Fibroblast of lung (primary cell): ENCODE data around the gene N4BP3. TPM values are rescaled to one million over a fixed set of nuclear protein-coding genes. Genes with fewer than 3 reads are reported as not detected.
A peak's percentile ranks its signal among the peaks of the same experiment; 100 is the strongest.

Experiments used
- DNase-seq, 2 donors: peaks; one replicate each; pipeline versions ENCODE4 v3.0.0 to v3.0.0-alpha.2; 2010; ENCODE audit warnings: low read depth in 2 of 2
- H2AFZ ChIP-seq: 2 replicates; pipeline ENCODE4 v1.5.1; 2012; ENCODE audit warnings: low read length, control low read depth, inconsistent platforms
- H3K27ac ChIP-seq: 2 replicates; pipeline ENCODE4 v1.5.1; 2011; ENCODE audit warnings: low read length, control low read depth; ENCODE audit not compliant: insufficient read depth
- H3K27me3 ChIP-seq: 2 replicates; pipeline ENCODE4 v1.5.1; 2011; ENCODE audit warnings: mild to moderate bottlenecking, low read length; ENCODE audit not compliant: control insufficient read depth, insufficient read depth
- H3K36me3 ChIP-seq: 2 replicates; pipeline ENCODE4 v1.5.1; 2011; ENCODE audit warnings: low read length; ENCODE audit not compliant: control insufficient read depth, insufficient read depth
- H3K4me1 ChIP-seq: 2 replicates; pipeline ENCODE4 v1.5.1; 2011; ENCODE audit warnings: low read length; ENCODE audit not compliant: control insufficient read depth, insufficient read depth; ENCODE audit errors: extremely low read depth
- H3K4me2 ChIP-seq: 2 replicates; pipeline ENCODE4 v1.5.1; 2011; ENCODE audit warnings: low read length, control low read depth; ENCODE audit not compliant: insufficient read depth; ENCODE audit errors: extremely low read depth
- H3K4me3 ChIP-seq, 4 experiments: fragments of 200-600 bp in 1 of 4; sonication (generic) in 1 of 4; replicated peaks in 1 of 4; 2 replicates each; pipeline ENCODE4 v1.5.1; 2011 to 2016; ENCODE audit warnings: low read length in 4 of 4, low read depth in 3 of 4, mild to moderate bottlenecking in 3 of 4, control low read depth in 2 of 4, inconsistent platforms in 1 of 4, mixed read lengths in 1 of 4; ENCODE audit not compliant: insufficient read depth in 1 of 4; ENCODE audit errors: control extremely low read depth in 1 of 4
- H3K79me2 ChIP-seq: 2 replicates; pipeline ENCODE4 v1.5.1; 2012; ENCODE audit warnings: mild to moderate bottlenecking, low read length, inconsistent platforms; ENCODE audit not compliant: control insufficient read depth, insufficient read depth
- H3K9ac ChIP-seq: 2 replicates; pipeline ENCODE4 v1.5.1; 2011; ENCODE audit warnings: mild to moderate bottlenecking, low read length, control low read depth; ENCODE audit not compliant: insufficient read depth
- H3K9me3 ChIP-seq: 2 replicates; pipeline ENCODE4 v1.5.1; 2012; ENCODE audit warnings: low read depth, low read length; ENCODE audit not compliant: control insufficient read depth, insufficient read depth
- H4K20me1 ChIP-seq: 2 replicates; pipeline ENCODE4 v1.5.1; 2011; ENCODE audit warnings: low read length; ENCODE audit not compliant: control insufficient read depth, insufficient read depth; ENCODE audit errors: extremely low read depth
- EZH2 ChIP-seq: IDR thresholded peaks from 2 replicates; pipeline ENCODE4 v1.5.1; 2012; ENCODE audit warnings: low read length, control low read depth, mild to moderate bottlenecking; ENCODE audit errors: missing control alignments
- polyA plus RNA-seq, 2 donors: library from polyadenylated mRNA; depleted of rRNA in 1 of 2; stranded (reverse) in 1 of 2; unstranded in 1 of 2; fragments of >200 nt; gene quantifications; 2 replicates each; pipeline ENCODE4 v1.2.1, GENCODE V29; 2011 to 2012; ENCODE audit warnings: missing spikeins in 1 of 2
- total RNA-seq: library from RNA; depleted of rRNA; stranded (reverse); fragments of >200 nt; gene quantifications from 2 replicates; pipeline ENCODE4 v1.2.1, GENCODE V29; 2014
- TF ChIP-seq, protein P1 (sequence below), 2 donors: IDR thresholded peaks in 1 of 2; conservative IDR thresholded peaks in 1 of 2; 1 replicate in 1 of 2; 2 replicates in 1 of 2; pipeline ENCODE4 v1.5.1; 2011 to 2012; ENCODE audit warnings: low read length in 2 of 2, control low read depth in 1 of 2, inconsistent platforms in 1 of 2, low read depth in 1 of 2, mild to moderate bottlenecking in 1 of 2

The N4BP3 gene
- total and polyA plus RNA-seq, 2 donors (not counting 1 experiment from before 2014, with no cell fraction given) = 0.19 to 0.83 TPM

DNA sequence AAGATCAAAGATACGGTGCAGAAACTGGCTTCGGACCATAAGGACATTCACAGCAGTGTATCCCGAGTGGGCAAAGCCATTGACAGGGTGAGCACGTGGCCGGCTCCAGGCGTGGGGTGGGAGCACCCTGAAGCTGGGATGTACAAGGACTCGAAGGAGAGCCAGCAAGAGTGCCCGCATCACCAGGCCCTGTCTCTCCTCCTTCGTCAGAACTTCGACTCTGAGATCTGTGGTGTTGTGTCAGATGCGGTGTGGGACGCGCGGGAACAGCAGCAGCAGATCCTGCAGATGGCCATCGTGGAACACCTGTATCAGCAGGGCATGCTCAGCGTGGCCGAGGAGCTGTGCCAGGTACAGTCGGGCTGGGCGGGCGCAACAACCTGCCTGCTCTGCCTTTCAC lies 29.3 kb downstream of the N4BP3 start:
- DNase-seq = no peak
- H3K9ac ChIP-seq = no peak overlapping the region
- TF ChIP-seq EZH2 = no peak
- TF ChIP-seq, protein P1, sequence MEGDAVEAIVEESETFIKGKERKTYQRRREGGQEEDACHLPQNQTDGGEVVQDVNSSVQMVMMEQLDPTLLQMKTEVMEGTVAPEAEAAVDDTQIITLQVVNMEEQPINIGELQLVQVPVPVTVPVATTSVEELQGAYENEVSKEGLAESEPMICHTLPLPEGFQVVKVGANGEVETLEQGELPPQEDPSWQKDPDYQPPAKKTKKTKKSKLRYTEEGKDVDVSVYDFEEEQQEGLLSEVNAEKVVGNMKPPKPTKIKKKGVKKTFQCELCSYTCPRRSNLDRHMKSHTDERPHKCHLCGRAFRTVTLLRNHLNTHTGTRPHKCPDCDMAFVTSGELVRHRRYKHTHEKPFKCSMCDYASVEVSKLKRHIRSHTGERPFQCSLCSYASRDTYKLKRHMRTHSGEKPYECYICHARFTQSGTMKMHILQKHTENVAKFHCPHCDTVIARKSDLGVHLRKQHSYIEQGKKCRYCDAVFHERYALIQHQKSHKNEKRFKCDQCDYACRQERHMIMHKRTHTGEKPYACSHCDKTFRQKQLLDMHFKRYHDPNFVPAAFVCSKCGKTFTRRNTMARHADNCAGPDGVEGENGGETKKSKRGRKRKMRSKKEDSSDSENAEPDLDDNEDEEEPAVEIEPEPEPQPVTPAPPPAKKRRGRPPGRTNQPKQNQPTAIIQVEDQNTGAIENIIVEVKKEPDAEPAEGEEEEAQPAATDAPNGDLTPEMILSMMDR (conservative IDR thresholded peaks at IDR 0.05 in 1 of 2, IDR thresholded peaks at IDR 0.05 in 1 of 2; ENCODE audit: low read depth in 1 of 2, low read length in 2 of 2) = no peak

DNA sequence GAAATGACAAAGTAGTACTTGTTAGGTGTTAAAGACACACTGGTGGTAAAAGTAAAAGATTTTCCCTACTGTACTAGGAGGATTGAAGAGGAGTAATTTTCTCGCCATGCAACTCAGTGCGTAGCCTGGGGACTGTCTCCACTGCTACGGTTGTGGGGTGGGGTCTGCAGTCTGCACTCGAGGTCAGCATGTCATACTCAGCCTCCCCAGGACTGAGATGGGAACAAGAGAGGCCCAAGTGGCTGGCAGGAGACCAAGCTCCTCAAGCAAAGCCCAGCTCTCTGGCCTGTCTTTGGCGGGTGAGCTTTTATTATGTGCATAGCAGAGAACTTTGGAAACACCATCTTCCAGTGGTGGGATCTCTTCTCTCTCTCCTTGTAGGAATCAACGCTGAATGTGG lies 29.9 kb downstream of the N4BP3 start:
- TF ChIP-seq EZH2 = no peak
- TF ChIP-seq, protein P1 (conservative IDR thresholded peaks at IDR 0.05 in 1 of 2, IDR thresholded peaks at IDR 0.05 in 1 of 2; ENCODE audit: low read depth in 1 of 2, low read length in 2 of 2) = no peak
- no peak for DNase-seq

More for the DNA sequence above, 29.3 kb downstream of the N4BP3 start:
- Histone ChIP-seq H4K20me1 (no peaks in the 10 kb centered on the region), H3K4me3 (no peak overlapping the region), H3K4me2 (no peak overlapping the region), H3K79me2 (no peaks in the 10 kb centered on the region), H3K9me3 (no peaks in the 10 kb centered on the region), H3K27ac (no peak overlapping the region), H3K36me3 (peaks cover 19% of the 10 kb centered on the region), H3K4me1 (no peaks in the 10 kb centered on the region), H3K27me3 (no peaks in the 10 kb centered on the region), H2AFZ (no peak overlapping the region)

DNA sequence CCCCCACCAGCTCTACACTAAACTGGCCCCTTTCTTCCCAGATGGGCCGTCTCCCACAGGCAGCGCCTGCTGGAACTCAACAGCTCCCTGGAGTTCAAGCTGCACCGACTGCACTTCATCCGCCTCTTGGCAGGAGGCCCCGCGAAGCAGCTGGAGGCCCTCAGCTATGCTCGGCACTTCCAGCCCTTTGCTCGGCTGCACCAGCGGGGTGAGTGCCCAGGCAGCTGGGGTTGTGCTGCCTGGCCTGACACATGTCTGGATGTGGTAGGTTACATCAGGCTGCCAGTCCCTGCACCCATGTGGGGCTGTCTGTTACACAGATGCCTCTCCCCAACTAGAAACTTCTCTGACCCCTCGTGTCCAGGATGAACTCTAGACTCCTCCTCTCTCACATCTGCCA lies 30.6 kb downstream of the N4BP3 start:
- peak in 1 of 2 donors; percentile 86 for DNase-seq
- Histone ChIP-seq H4K20me1 (no peaks in the 10 kb centered on the region), H3K4me1 (no peaks in the 10 kb centered on the region), H3K27ac (no peak overlapping the region), H3K27me3 (no peaks in the 10 kb centered on the region), H3K79me2 (no peaks in the 10 kb centered on the region), H3K9me3 (no peaks in the 10 kb centered on the region), H3K4me3 (no peak overlapping the region), H3K36me3 (peaks cover 20% of the 10 kb centered on the region), H3K4me2 (no peak overlapping the region), H2AFZ (no peak overlapping the region), H3K9ac (no peak overlapping the region)
- TF ChIP-seq, protein P1 (conservative IDR thresholded peaks at IDR 0.05 in 1 of 2, IDR thresholded peaks at IDR 0.05 in 1 of 2; ENCODE audit: low read depth in 1 of 2, low read length in 2 of 2) = no peak
- no peak for TF ChIP-seq EZH2

More for the DNA sequence above, 29.9 kb downstream of the N4BP3 start:
- Histone ChIP-seq H4K20me1 (no peaks in the 10 kb centered on the region), H3K79me2 (no peaks in the 10 kb centered on the region), H3K27me3 (no peaks in the 10 kb centered on the region), H3K9ac (no peak overlapping the region), H3K36me3 (peaks cover 20% of the 10 kb centered on the region), H2AFZ (no peak overlapping the region), H3K27ac (no peak overlapping the region), H3K9me3 (no peaks in the 10 kb centered on the region), H3K4me1 (no peaks in the 10 kb centered on the region), H3K4me3 (no peak overlapping the region), H3K4me2 (no peak overlapping the region)
